Osteoblast (primary cell): ENCODE data around the gene CAPZA2. TPM values are rescaled to one million over a fixed set of nuclear protein-coding genes. Genes with fewer than 3 reads are reported as not detected.

Experiments used
- DNase-seq: peaks from one replicate; pipeline ENCODE4 v3.0.0; 2011; ENCODE audit warnings: low spot score, mixed read lengths; ENCODE audit not compliant: insufficient read length; ENCODE audit errors: missing footprints
- H2AFZ ChIP-seq: 2 replicates; pipeline ENCODE4 v1.6.0; 2011; ENCODE audit warnings: mild to moderate bottlenecking, low read length
- H3K27ac ChIP-seq: 2 replicates; pipeline ENCODE4 v1.5.1; 2011; ENCODE audit warnings: mild to moderate bottlenecking, low read depth, low read length, moderate library complexity
- H3K27me3 ChIP-seq: 2 replicates; pipeline ENCODE4 v1.6.0; 2012; ENCODE audit warnings: mild to moderate bottlenecking, control low read depth, inconsistent platforms, low read length, moderate library complexity; ENCODE audit not compliant: insufficient read depth
- H3K36me3 ChIP-seq: 2 replicates; pipeline ENCODE4 v1.5.1; 2011; ENCODE audit warnings: mild to moderate bottlenecking, low read length, control low read depth, moderate library complexity; ENCODE audit not compliant: insufficient read depth
- H3K4me1 ChIP-seq: 2 replicates; pipeline ENCODE4 v1.5.1; 2011; ENCODE audit warnings: mild to moderate bottlenecking, low read length, control low read depth, moderate library complexity; ENCODE audit not compliant: insufficient read depth
- H3K4me2 ChIP-seq: 2 replicates; pipeline ENCODE4 v1.6.0; 2011; ENCODE audit warnings: mild to moderate bottlenecking, low read length; ENCODE audit not compliant: insufficient read depth
- H3K4me3 ChIP-seq: fragments of 200-600 bp; sonication (generic); 3 replicates; pipeline ENCODE4 v1.5.1; 2012; ENCODE audit warnings: mild to moderate bottlenecking, low read length, inconsistent platforms; ENCODE audit not compliant: insufficient read depth
- H3K79me2 ChIP-seq: 2 replicates; pipeline ENCODE4 v1.6.0; 2012; ENCODE audit warnings: mild to moderate bottlenecking, low read length, control low read depth, inconsistent platforms; ENCODE audit not compliant: insufficient read depth
- H3K9me3 ChIP-seq: 2 replicates; pipeline ENCODE4 v1.5.1; 2011; ENCODE audit warnings: low read depth, low read length, control low read depth
- H4K20me1 ChIP-seq: 2 replicates; pipeline ENCODE4 v1.6.0; 2012; ENCODE audit warnings: mild to moderate bottlenecking, low read length, control low read depth; ENCODE audit not compliant: insufficient read depth
- total RNA-seq: library from RNA; depleted of rRNA; stranded (reverse); fragments of >200 nt; gene quantifications from 2 replicates; pipeline ENCODE4 v1.2.3, GENCODE V29; 2012
- TF ChIP-seq, protein P1 (sequence below): IDR thresholded peaks from 2 replicates; pipeline ENCODE4 v1.5.1; 2011; ENCODE audit warnings: mild to moderate bottlenecking, low read depth, low read length, moderate library complexity; ENCODE audit errors: extremely low read depth

CAPZA2 gene
- total RNA-seq, 1 donor, result 173 TPM

DNA sequence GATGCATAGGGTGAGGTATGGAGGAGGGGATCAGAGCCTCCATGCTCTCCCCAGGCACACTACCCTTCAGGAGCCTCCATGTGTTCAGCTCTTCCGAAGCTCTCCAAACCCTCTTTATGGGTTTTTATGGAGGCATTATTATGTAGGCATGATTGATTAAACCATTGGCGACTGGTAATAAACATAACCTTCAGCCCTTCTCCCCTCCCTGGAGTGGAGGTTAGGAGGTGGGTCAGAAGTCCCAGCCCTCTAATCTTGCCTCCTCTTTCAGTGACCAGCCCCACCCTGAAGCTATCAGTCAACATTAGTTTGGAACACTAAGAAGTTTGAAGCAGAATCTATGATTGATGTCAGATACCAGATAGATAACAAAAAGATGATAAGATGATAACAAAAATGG is 23.3 kb downstream of the CAPZA2 start:
- Histone ChIP-seq H4K20me1 (peaks cover 53% of the 10 kb centered on the region), H3K79me2 (peaks cover 90% of the 10 kb centered on the region), H3K27ac (no peak overlapping the region), H3K36me3 (peaks cover 3% of the 10 kb centered on the region), H3K4me1 (no peaks in the 10 kb centered on the region), H3K9me3 (no peaks in the 10 kb centered on the region), H3K4me3 (no peak overlapping the region), H3K4me2 (no peak overlapping the region), H2AFZ (no peak overlapping the region), H3K27me3 (no peaks in the 10 kb centered on the region)
- TF ChIP-seq, protein P1, sequence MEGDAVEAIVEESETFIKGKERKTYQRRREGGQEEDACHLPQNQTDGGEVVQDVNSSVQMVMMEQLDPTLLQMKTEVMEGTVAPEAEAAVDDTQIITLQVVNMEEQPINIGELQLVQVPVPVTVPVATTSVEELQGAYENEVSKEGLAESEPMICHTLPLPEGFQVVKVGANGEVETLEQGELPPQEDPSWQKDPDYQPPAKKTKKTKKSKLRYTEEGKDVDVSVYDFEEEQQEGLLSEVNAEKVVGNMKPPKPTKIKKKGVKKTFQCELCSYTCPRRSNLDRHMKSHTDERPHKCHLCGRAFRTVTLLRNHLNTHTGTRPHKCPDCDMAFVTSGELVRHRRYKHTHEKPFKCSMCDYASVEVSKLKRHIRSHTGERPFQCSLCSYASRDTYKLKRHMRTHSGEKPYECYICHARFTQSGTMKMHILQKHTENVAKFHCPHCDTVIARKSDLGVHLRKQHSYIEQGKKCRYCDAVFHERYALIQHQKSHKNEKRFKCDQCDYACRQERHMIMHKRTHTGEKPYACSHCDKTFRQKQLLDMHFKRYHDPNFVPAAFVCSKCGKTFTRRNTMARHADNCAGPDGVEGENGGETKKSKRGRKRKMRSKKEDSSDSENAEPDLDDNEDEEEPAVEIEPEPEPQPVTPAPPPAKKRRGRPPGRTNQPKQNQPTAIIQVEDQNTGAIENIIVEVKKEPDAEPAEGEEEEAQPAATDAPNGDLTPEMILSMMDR, result no peak
- no peak for DNase-seq

DNA sequence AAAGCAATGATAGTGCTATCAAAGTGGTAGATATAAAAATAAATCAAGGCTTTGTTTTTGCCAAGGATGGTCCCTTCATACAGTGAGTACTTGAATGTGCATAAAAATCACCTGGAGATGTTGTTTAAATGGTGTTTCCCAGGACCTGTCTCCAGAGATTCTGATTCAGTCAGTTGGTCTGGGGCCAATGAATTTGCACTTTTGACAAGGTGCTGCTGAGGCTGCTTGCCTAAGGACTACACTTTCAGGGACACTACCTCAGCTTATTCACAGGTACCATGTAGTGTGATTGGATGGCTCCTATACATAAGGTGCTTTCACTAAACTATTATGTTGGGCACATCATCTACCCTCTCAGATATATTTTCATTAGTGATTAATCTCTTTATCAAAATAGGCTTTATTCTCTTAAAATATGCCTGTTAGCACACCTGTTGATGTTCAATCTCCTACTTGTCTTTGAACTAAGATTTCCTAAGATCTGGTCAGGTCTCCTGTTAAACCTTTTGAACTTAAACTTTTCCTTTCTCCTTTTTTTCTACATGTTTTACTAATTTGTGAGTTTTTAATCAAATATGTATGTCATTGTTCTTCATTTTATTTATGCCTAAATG is 24.3 kb downstream of the CAPZA2 start:
- TF ChIP-seq, protein P1, result no peak
- Histone ChIP-seq H3K27ac (no peak overlapping the region), H3K9me3 (no peaks in the 10 kb centered on the region), H3K4me2 (no peak overlapping the region), H4K20me1 (peaks cover 47% of the 10 kb centered on the region), H3K4me1 (no peaks in the 10 kb centered on the region), H3K36me3 (peaks cover 3% of the 10 kb centered on the region), H3K79me2 (peaks cover 85% of the 10 kb centered on the region), H3K4me3 (no peak overlapping the region), H3K27me3 (no peaks in the 10 kb centered on the region), H2AFZ (no peak overlapping the region)
- DNase-seq, result no peak

DNA sequence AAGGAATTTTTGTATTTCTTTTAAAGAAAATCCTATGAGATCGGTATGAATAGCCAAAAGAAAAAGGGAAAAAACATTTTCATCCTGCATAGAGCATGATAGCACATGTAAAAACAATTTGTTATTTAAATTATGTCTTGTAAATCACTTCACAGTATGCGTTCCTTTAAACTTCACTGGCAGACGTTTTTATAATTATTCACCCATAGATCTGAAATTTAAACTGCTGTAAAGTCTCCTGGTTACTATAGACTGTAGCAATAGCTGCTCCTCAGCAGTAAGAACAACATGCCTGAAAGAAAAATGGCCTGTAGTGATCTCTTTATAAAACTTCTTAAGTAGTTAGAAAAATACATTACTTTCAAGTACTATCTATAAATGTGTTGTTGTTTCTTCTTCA is 26.5 kb downstream of the CAPZA2 start:
- DNase-seq, result no peak
- Histone ChIP-seq H3K27ac (no peak overlapping the region), H3K27me3 (no peaks in the 10 kb centered on the region), H3K4me1 (no peaks in the 10 kb centered on the region), H3K79me2 (peaks cover 79% of the 10 kb centered on the region), H3K4me2 (no peak overlapping the region), H2AFZ (no peak overlapping the region), H3K4me3 (no peak overlapping the region), H4K20me1 (peaks cover 29% of the 10 kb centered on the region), H3K9me3 (no peaks in the 10 kb centered on the region), H3K36me3 (peaks cover 19% of the 10 kb centered on the region)
- TF ChIP-seq, protein P1, result no peak

DNA sequence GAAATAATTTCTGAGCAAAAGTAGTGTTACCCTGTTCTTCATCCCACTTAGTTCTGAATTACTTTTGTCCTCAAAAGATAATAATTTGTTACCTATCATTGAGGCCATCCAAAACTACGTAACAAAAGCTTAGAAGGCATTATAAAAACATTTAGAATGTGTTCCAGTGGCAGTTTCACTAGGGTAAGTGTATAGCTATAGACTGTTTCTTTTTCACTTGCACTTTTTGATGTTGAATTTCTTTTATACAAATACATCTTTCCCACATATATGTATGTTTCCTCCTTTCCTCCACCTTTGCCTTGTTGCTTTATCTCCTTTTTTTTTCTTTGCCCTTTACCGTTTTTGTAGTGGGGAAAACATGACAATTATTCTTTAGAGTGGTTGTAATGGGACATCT is 33.5 kb downstream of the CAPZA2 start:
- TF ChIP-seq, protein P1, result no peak
- no peaks in the 10 kb centered on the region for H4K20me1 ChIP-seq
- H3K36me3 ChIP-seq, result peaks cover 23% of the 10 kb centered on the region
- H3K4me3 ChIP-seq, result no peak overlapping the region
- H2AFZ ChIP-seq, result no peak overlapping the region
- no peak overlapping the region for H3K27ac ChIP-seq
- no peak for DNase-seq
- H3K9me3 ChIP-seq, result no peaks in the 10 kb centered on the region
- H3K79me2 ChIP-seq, result peaks cover 52% of the 10 kb centered on the region
- H3K4me2 ChIP-seq, result no peak overlapping the region
- H3K27me3 ChIP-seq, result no peaks in the 10 kb centered on the region
- no peaks in the 10 kb centered on the region for H3K4me1 ChIP-seq
